Fibroblast of skin of right biceps (primary cell): Measurements from ENCODE around the gene UTY.
A peak's percentile ranks its signal among the peaks of the same experiment; 100 is the strongest.

Source experiments
- DNase-seq: peaks from one replicate; pipeline ENCODE4 v3.0.0-alpha.2; 2013

Gene UTY

GRCh38 chrY:13398876-13399275 is 81.0 kb downstream of the UTY start:
- peak; percentile 4 for DNase-seq

- DNase-seq: no peak
Measured at GRCh38 chrY:13381110-13381683, 98.6 kb downstream of the UTY start.

GRCh38 chrY:13370868-13371800 is 108.7 kb downstream of the UTY start:
- DNase-seq: no peak

- no peak for DNase-seq
Measured at GRCh38 chrY:13370245-13370644, 109.6 kb downstream of the UTY start.

- DNase-seq: no peak
Measured at GRCh38 chrY:13368513-13368845, 111.4 kb downstream of the UTY start.

GRCh38 chrY:13363641-13364040 is 116.2 kb downstream of the UTY start:
- DNase-seq: no peak

GRCh38 chrY:13362662-13363061 is 117.2 kb downstream of the UTY start:
- DNase-seq: no peak

GRCh38 chrY:13361656-13362636 is 117.9 kb downstream of the UTY start:
- peak; percentile 68 for DNase-seq

- DNase-seq: no peak
Measured at GRCh38 chrY:13351443-13351842, 128.4 kb downstream of the UTY start.

GRCh38 chrY:13347106-13347505 is 132.7 kb downstream of the UTY start:
- no peak for DNase-seq

GRCh38 chrY:13345549-13345948 is 134.3 kb downstream of the UTY start:
- DNase-seq: no peak

- DNase-seq: no peak
Measured at GRCh38 chrY:13343307-13343946, 136.4 kb downstream of the UTY start.

GRCh38 chrY:13339939-13340338 is 139.9 kb downstream of the UTY start:
- no peak for DNase-seq

GRCh38 chrY:13339381-13339780 is 140.5 kb downstream of the UTY start:
- peak; percentile 40 for DNase-seq

- DNase-seq: no peak
Measured at GRCh38 chrY:13338711-13339110, 141.1 kb downstream of the UTY start.

GRCh38 chrY:13337934-13338333 is 141.9 kb downstream of the UTY start:
- no peak for DNase-seq

GRCh38 chrY:13333791-13334190 is 146.0 kb downstream of the UTY start:
- no peak for DNase-seq

- no peak for DNase-seq
Measured at GRCh38 chrY:13330651-13331050, 149.2 kb downstream of the UTY start.

GRCh38 chrY:13312966-13313365 is 166.9 kb downstream of the UTY start:
- no peak for DNase-seq

GRCh38 chrY:13307959-13308358 is 171.9 kb downstream of the UTY start:
- DNase-seq: peak; percentile 48

GRCh38 chrY:13300795-13301194 is 179.0 kb downstream of the UTY start:
- no peak for DNase-seq

GRCh38 chrY:13299411-13299810 is 180.4 kb downstream of the UTY start:
- DNase-seq: no peak
